Myocyte (in vitro differentiated cells): Measurements from ENCODE around the gene TSPAN18. TPM values are rescaled to one million over a fixed set of nuclear protein-coding genes. Genes with fewer than 3 reads are reported as not detected.

Experiments
- DNase-seq: peaks from one replicate; pipeline ENCODE4 v3.0.0-alpha.2; 2012; ENCODE audit warnings: low read depth
- total RNA-seq: library from RNA; depleted of rRNA; stranded (reverse); fragments of >200 nt; gene quantifications from 2 replicates; pipeline ENCODE4 v1.2.3, GENCODE V29; 2014

Gene TSPAN18
- total RNA-seq, 1 donor from 2014 or later = 1.3 TPM

DNA sequence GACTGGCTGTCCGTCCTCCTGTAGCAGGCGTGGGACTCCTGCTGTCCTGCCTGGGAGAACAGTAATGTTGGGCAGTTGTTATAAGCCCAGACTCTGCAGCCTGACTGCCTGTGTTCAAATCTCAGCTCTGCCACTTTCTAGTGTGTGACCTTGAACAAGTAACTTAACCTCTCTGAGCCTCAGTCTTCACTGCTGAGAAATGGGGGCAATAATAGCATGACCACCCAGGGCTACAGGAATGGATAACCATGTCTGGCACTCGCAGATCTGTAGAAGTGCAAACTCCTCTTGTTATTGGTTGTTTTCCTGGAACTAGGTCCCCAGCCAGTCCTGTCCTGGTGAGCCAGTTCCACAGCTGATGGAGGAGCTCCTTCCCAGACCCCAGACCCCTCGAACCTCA is 154.2 kb downstream of the TSPAN18 start:
- DNase-seq = no peak

DNA sequence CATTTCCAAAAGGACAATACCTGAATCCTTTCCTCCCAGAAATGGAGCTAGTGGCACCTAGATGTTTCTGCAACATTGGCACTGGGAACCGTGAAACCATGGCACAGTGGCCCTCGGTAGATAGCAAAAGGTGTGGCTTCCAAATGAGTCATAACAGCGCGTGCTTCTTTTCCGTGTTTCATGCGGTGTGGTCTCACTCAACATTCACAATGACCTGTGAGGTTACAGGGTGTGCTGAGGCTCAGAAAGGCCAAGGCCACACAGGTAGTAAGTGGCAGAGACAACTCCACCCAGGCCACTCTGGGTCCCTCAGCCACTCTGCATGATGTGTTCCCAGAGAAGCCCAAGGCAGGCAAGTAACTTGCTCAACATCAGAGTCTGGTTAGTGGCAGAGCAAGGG is 156.5 kb downstream of the TSPAN18 start:
- DNase-seq = no peak

DNA sequence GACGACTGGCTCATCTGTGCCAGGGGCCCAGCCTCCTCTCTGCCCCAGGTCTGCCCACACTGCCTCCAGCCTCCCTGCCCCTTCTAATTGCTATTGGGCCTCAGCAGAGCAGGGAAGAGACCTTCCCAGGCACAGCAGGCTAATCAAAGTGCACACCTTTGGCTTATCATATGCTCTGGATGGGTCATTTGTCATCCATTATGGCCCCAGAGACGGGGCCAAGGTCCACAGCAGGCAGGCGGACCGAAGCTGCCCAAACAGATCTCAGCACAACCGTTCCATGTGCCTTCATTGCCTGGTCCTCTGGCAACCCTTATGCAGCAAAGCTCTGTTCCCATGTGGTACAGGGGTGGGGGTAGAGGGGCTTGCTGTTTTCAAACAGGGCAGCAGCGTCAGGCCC is 157.3 kb downstream of the TSPAN18 start:
- no peak for DNase-seq

DNA sequence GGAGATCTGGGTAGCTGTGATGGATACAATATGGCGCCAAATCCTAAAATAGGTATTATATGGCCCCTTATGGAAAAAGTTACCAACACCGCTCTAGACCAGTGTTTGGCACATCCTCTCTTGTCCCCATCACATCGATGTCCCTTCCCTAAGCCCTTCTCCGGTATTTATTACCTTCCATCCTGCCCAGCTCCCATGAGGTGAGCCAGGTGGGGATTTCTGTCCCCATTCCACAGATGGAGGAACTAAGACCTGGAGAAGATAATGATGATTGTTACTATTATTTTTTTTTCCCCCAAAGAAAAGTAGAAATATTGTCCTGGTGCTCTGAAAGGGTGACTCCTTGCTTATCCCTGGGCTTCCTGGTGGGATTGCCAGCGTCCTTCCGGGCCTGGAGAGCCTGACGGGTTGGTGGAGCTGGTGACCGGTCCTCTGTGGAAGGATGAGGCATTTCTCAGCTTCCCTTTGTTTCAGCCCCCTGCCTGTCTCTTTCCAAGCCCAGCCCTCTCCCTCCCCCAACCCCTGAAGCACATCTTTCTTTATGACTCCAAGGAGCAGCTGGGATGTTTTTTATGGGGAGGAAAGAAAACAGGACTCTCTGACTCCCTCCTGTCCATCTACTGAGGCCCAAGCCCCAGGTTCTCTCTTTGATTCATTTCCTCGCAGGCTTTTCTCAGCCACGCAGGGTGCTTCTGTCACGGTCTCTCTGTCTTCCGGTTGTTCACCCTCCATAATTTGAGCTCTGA is 158.5 kb downstream of the TSPAN18 start:
- DNase-seq = no peak

GRCh38 chr11:44885919-44886789 is 159.4 kb downstream of the TSPAN18 start:
- DNase-seq = no peak

- DNase-seq = peak; percentile 43
These were observed 160.0 kb downstream of the TSPAN18 start for GRCh38 chr11:44886790-44887140.

DNA sequence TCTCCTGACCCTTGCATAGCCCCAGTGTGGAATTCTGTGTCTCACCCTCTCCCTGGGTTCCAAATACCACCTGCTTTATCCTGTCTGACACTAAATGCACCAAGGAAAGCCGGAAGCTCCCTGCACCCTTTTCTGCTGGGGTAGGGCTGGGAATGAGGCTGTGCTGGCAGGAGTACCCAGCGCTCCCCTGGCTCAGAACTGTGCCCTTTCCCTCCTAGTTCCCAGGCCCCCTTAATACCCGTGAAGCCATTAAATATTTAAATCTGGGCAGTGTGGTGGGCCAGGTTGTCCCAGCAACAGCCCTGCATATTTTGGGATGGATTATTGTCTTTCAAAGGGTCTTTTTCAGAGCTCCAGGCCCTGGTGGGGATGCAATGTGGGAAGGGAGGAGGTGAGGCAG is 160.9 kb downstream of the TSPAN18 start:
- no peak for DNase-seq

DNA sequence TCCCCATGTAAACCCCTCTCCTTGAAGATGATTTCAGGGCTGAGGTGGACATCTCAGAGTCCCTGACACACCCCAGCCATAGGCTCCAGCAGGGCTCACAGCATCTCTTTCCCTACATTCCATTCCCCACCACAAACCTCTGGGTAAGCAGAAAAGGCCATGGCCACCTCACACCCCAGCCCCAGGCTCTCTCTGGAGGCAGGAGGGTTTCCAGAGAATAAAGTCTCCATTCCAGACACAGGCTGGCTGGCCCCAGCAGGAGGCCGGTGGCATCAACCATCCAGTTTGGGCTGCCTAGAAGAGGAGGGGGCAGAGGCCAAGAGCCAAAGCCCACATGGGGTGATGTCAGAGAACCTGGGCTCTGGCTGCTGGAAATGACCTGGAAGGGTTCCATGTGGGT is 162.5 kb downstream of the TSPAN18 start:
- DNase-seq = peak; percentile 53

DNA sequence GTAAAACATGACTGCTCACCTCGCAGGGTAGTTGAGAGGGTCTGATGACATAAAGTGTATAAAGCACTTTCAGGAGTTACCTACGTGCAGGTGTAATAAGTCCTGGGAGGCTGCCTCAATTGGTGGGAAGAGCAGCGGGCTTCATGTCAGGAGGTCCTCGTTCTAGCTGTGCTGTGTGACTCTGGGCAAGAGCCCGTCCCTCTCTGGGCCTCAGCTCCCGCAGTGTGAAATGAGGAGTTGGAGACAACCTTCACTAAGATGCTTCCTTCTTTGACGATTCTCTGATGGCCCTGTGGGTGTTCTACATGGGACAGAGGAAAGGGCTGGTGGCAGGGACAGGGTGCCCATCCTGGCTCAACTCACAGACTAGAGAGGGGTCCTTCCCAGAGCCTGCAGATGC is 166.1 kb downstream of the TSPAN18 start:
- DNase-seq = no peak

DNA sequence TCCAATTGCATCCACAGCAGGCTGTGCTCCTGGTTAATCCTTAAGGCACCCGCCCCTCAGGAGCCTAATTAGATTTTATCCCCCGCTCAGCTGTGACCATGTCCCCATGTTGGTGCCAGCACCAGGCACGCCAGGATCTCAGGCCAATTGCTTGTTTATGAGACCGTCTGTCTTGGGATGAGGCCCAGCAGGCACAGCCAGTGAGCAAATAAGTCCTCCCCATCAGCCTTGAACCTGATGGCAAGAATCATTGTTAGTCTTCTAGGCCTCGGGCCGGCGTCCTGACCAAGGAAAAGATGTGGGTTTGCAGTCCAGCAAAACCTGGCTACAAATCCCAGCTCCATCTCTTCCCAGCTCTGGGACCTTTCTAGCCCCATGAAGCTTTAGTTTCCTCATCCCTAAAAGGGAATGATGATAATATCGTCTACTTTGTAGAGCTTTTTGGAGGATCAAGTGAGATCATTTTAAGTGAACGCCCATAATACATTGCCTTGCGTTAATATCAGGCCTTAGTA is 166.6 kb downstream of the TSPAN18 start:
- peak; percentile 50 for DNase-seq

DNA sequence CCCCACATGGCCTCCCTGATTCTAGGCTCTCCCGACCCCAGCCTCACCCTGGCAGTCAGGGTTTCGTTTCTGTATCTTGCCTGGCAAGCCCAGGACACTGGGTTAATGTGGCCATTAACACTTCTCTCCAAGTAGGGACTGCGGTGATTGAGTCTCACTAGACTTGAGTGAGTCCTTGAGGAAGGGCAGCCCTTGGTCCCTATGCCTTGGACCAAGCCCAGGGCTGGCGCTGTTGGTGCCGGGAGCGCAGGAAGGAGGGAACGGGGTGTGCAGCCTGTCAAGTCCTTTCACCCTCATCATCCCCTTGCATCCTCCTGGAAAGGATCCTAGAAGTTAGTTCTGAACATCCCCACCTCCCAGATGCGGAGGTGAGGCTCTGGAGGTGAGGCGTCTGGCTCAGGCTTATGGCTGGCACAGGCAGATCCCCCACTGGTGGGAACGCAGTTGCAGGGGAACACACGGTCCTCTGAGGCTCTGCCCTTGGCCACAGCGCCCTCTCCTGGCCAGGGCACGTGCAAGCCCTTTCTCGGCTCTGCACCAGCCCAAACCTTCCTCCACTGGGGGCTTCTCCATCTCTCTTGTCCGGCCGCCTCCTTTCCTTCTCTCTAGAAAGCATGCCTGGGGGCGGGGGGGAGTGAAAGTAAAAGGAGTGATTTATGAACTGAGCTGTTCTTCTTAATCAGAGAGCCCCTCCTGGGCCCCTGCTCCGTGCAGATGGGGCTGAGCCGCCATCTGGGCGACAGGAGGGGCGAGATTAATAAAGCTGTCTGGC is 167.3 kb downstream of the TSPAN18 start:
- peak; percentile 68 for DNase-seq

- peak; percentile 40 for DNase-seq
These were observed 173.2 kb downstream of the TSPAN18 start for GRCh38 chr11:44899959-44900358.

- no peak for DNase-seq
These were observed 174.4 kb downstream of the TSPAN18 start for GRCh38 chr11:44901120-44901633.

- DNase-seq = no peak
These were observed 175.0 kb downstream of the TSPAN18 start for GRCh38 chr11:44901786-44902185.

GRCh38 chr11:44903035-44903434 is 176.3 kb downstream of the TSPAN18 start:
- DNase-seq = no peak

DNA sequence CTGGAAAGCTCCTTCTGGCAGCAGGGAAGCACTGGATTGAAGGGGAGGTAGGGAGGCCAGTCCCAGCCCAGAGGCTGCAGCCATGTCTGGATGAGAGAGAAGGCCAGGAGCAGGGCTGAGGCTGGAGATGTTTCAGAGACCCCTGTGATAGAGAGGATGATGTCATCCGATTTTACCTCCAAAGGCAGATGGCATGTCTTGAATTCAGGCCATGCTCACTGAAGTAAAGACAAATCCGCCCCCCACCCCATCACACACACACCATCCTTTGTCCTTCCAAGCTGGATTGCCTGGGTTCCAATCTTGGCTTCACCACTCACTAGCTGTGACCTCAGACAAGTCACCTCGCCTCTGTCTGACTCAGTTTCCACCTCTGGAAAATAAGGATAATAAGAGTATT is 176.8 kb downstream of the TSPAN18 start:
- DNase-seq = no peak

- no peak for DNase-seq
These were observed 177.7 kb downstream of the TSPAN18 start for GRCh38 chr11:44904261-44905020.

- no peak for DNase-seq
These were observed 178.5 kb downstream of the TSPAN18 start for GRCh38 chr11:44905131-44905866.

GRCh38 chr11:44906649-44907048 is 179.9 kb downstream of the TSPAN18 start:
- no peak for DNase-seq

GRCh38 chr11:44909557-44909956 is 182.8 kb downstream of the TSPAN18 start:
- DNase-seq = no peak
